HUES48 (cell line): Measurements from ENCODE around the gene DENND4B.

ENCODE experiments used
- H3K27ac ChIP-seq: one replicate; pipeline ENCODE4 v1.7.0; 2013; ENCODE audit warnings: low read depth, low read length, inconsistent platforms
- H3K27me3 ChIP-seq: 2 replicates; pipeline ENCODE4 v1.6.1; 2013; ENCODE audit warnings: mild to moderate bottlenecking, low read length; ENCODE audit not compliant: control insufficient read depth, insufficient read depth
- H3K36me3 ChIP-seq: 2 replicates; pipeline ENCODE4 v1.6.1; 2013; ENCODE audit warnings: low read length; ENCODE audit not compliant: control insufficient read depth, insufficient read depth
- H3K4me1 ChIP-seq: 2 replicates; pipeline ENCODE4 v1.6.1; 2013; ENCODE audit warnings: mild to moderate bottlenecking, low read length; ENCODE audit not compliant: control insufficient read depth, insufficient read depth
- H3K4me3 ChIP-seq: 2 replicates; pipeline ENCODE4 v1.5.1; 2013; ENCODE audit warnings: mild to moderate bottlenecking, low read depth, low read length
- H3K9ac ChIP-seq: 2 replicates; pipeline ENCODE4 v1.6.1; 2013; ENCODE audit warnings: mild to moderate bottlenecking, low read depth, low read length, moderate library complexity
- H3K9me3 ChIP-seq: 2 replicates; pipeline ENCODE4 v1.6.1; 2013; ENCODE audit warnings: low read length; ENCODE audit not compliant: control insufficient read depth, insufficient read depth

The DENND4B gene, protein sequence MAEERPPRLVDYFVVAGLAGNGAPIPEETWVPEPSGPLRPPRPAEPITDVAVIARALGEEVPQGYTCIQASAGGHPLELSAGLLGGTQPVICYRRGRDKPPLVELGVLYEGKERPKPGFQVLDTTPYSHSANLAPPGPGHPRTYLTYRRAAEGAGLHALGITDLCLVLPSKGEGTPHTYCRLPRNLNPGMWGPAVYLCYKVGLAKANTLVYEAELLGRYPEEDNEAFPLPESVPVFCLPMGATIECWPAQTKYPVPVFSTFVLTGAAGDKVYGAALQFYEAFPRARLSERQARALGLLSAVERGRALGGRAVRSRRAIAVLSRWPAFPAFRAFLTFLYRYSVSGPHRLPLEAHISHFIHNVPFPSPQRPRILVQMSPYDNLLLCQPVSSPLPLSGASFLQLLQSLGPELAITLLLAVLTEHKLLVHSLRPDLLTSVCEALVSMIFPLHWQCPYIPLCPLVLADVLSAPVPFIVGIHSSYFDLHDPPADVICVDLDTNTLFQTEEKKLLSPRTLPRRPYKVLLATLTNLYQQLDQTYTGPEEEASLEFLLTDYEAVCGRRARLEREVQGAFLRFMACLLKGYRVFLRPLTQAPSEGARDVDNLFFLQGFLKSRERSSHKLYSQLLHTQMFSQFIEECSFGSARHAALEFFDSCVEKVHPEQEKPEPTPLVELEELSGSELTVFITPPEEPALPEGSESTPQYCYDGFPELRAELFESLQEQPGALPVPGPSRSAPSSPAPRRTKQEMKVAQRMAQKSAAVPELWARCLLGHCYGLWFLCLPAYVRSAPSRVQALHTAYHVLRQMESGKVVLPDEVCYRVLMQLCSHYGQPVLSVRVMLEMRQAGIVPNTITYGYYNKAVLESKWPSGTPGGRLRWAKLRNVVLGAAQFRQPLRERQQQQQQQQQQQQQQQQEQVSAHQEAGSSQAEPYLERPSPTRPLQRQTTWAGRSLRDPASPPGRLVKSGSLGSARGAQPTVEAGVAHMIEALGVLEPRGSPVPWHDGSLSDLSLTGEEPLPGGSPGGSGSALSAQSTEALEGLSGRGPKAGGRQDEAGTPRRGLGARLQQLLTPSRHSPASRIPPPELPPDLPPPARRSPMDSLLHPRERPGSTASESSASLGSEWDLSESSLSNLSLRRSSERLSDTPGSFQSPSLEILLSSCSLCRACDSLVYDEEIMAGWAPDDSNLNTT (N-terminal part only)

DNA sequence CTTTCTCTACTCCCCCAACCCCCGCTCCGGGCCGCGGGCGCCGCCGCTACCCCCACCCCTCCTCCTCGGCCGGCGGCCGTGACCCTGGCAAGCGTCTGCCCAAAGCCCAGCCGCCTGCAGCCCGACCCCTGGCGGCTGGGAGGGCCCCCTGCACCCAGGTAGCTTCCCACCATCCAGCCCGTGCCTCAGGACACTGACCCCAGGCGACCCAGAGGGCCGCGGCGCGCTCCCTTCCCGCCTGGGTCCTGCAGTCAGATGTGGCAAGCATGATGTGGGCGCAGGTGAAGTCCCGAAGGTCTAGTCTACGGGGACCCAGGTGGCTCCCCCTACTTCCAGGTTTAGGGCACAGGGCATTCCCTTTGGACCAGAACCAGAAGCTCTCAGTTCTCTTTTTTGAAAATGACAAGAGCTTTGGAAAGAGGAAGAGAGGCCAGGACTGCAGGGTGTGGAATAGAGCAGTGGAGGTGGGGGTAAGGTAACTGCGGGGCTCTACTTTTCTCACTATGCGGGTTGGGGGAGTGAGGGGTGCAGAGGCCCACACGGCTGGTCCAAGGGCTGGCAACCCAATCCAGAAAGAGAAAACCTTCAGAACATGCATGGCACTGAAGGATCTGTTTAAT is at the start of gene DENND4B:
TSS of gene DENND4B (minus strand) at position 97 of the 620 bp plus-strand sequence. CDS start 2,344 bp downstream, outside the sequence.
- H3K27me3 ChIP-seq: no peaks in the 10 kb centered on the region
- H3K27ac ChIP-seq: peak within 1 kb of the TSS; percentile 65
- H3K9me3 ChIP-seq: no peaks in the 10 kb centered on the region
- peaks cover 60% of the 10 kb centered on the region for H3K36me3 ChIP-seq
- H3K4me1 ChIP-seq: peaks cover 10% of the 10 kb centered on the region; the same call in 1 of the 2 replicates
- H3K9ac ChIP-seq: peak within 1 kb of the TSS; percentile 86
- peak within 1 kb of the TSS; percentile 75 for H3K4me3 ChIP-seq

DNA sequence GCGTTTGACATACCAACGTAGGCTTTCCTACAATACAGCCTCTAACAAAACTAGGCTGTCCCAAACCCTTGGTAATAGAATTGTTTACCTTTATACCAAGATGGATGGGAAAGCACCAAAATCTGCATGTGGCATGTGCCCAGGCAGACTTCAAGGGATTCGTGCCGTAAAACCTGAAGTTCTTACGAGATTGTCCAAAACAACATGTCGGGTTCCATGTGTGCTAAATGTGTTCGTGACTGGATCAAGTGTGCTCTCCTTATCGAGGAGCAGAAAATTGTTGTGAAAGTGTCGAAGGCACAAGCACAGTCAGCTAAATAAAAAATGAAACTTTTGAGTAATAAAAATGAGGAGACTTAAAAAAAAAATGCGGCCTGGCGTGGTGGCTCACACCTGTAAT is 49.1 kb upstream of the DENND4B start:
- no peaks in the 10 kb centered on the region for H3K9me3 ChIP-seq
- no peak overlapping the region for H3K4me3 ChIP-seq
- H3K9ac ChIP-seq: no peak overlapping the region
- no peak overlapping the region for H3K27ac ChIP-seq
- no peaks in the 10 kb centered on the region for H3K27me3 ChIP-seq
- peaks cover 46% of the 10 kb centered on the region for H3K36me3 ChIP-seq
- peaks cover 7% of the 10 kb centered on the region for H3K4me1 ChIP-seq

DNA sequence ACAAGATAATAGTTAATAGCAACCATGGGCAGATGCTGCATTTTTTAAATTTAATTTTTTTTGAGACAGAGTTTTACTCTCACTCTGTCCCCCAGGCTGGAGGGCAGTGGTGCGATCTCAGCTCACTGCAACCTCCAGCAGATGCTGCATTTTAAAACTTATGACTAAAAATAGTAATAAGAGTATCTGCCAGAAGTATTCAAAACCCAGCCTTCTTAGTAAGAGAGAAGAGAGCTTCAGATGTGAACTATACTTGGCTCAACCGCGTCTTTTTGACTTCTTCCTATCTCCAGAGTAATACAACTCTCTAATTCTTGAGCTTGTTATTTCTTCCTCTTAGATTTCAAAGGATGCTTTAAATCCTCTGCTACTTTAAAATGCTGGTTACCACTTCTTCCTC is 48.7 kb upstream of the DENND4B start:
- Histone ChIP-seq H3K27me3 (no peaks in the 10 kb centered on the region), H3K9ac (no peak overlapping the region), H3K27ac (no peak overlapping the region)

DNA sequence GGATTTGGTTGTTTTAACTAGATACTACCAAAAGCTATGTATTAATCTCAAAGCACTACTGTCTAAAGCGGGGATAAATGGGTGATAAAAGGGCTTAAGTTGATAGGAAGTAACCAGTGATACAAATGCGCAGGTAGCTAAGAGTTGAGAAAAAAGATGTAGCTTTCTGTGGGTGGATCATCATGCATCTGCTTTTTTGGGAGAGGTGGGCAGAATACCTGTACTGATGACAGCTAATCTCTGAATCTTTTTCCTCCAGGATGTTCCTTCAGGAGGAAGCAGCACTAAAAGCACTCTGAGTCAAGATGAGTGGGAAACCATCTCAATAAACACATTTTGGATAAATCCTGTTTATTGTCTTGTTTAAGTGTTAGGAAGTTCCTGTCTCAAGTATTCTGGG is 45.3 kb upstream of the DENND4B start:
- peak overlapping the region; percentile 88 for H3K4me3 ChIP-seq
- no peaks in the 10 kb centered on the region for H3K27me3 ChIP-seq
- H3K4me1 ChIP-seq: peaks cover 9% of the 10 kb centered on the region
- peaks cover 46% of the 10 kb centered on the region for H3K36me3 ChIP-seq
- H3K27ac ChIP-seq: peak overlapping the region; percentile 98
- no peaks in the 10 kb centered on the region for H3K9me3 ChIP-seq
- H3K9ac ChIP-seq: peak overlapping the region; percentile 99

More for the DNA sequence above, 48.7 kb upstream of the DENND4B start:
- Histone ChIP-seq H3K36me3 (peaks cover 46% of the 10 kb centered on the region), H3K4me3 (no peak overlapping the region), H3K9me3 (no peaks in the 10 kb centered on the region), H3K4me1 (peaks cover 7% of the 10 kb centered on the region)

DNA sequence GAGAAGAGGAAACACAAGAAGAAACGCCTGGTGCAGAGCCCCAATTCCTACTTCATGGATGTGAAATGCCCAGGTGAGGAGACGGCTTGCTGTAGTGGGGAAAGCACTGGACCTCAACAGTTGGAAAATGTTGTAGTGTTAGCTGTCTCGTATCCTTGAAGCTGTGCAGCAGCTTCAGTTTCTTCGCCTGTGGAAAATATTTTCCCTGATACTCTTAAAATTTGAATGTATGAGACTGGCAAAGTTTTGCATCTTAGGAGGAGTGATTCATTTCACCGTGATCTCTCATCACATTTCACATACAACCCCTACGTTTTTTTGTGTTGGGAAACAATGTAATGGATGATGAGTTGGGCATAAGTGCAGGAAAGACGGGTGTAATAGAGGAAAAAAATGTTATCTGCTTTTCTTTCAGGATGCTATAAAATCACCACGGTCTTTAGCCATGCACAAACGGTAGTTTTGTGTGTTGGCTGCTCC is 44.7 kb upstream of the DENND4B start:
- H3K27ac ChIP-seq: peak overlapping the region; percentile 98
- no peaks in the 10 kb centered on the region for H3K9me3 ChIP-seq
- peaks cover 13% of the 10 kb centered on the region for H3K4me1 ChIP-seq
- peak overlapping the region; percentile 88 for H3K4me3 ChIP-seq
- peak overlapping the region; percentile 99 for H3K9ac ChIP-seq
- peaks cover 46% of the 10 kb centered on the region for H3K36me3 ChIP-seq
- no peaks in the 10 kb centered on the region for H3K27me3 ChIP-seq

DNA sequence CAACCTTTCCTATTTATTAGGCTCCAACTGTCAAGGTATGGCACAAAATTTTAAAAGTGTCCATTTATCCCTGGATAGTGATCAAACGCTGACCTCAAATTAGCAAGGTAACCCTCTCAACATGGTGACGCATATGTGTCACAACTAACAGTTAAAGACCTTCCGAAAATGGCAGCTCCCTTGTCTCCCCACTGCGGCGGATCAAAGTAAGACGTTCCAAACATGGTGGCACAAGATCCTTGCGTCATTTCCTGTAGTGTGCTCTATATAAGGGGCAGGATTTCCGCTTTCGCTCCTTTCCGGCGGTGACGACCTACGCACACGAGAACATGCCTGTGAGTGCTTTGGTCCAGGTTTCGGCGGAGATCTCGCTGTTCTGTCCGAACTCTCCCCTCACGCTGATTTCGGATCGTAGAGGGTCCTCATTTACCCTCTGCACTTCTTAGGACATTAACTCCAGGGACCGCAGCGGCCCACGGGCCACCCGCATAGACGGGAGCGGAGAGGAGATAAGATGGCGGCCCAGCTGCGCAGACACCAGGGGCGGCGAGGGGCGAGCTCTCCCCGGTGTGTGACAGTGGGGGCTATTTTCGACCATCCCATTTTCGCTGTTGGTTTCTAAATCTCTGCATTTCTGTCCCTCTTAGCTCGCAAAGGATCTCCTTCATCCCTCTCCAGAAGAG is 44.1 kb upstream of the DENND4B start, which contains the start of gene RPS27:
TSS of gene RPS27 (plus strand) at position 295 of the 683 bp plus-strand sequence. CDS start at position 330, 35 bp downstream.
- H3K27me3 ChIP-seq: no peaks in the 10 kb centered on the region
- H3K27ac ChIP-seq: peak within 1 kb of the TSS; percentile 98
- peaks cover 13% of the 10 kb centered on the region for H3K4me1 ChIP-seq
- H3K36me3 ChIP-seq: peaks cover 45% of the 10 kb centered on the region
- H3K4me3 ChIP-seq: peak within 1 kb of the TSS; percentile 88
- H3K9ac ChIP-seq: peak within 1 kb of the TSS; percentile 99
- no peaks in the 10 kb centered on the region for H3K9me3 ChIP-seq

DNA sequence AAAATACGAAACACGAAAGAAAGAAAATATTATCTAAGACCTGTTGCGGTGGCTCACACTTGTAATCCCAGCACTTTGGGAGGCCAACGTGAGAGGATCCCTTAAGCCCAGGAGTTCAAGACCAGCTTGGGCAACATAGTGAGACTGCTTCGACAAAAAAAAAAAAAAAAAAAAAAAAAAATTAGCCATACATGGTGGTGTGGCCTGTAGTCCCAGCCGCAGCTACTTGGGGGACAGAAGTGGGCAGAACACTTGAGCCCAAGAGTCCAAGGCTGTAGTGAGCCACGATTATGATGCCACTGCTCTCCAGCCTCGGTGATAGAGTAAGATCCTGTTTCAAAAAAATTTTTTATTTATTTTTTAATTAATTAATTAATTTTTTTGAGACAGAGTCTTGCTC is 41.1 kb upstream of the DENND4B start:
- Histone ChIP-seq H3K4me1 (peaks cover 17% of the 10 kb centered on the region), H3K4me3 (no peak overlapping the region), H3K27ac (no peak overlapping the region)

DNA sequence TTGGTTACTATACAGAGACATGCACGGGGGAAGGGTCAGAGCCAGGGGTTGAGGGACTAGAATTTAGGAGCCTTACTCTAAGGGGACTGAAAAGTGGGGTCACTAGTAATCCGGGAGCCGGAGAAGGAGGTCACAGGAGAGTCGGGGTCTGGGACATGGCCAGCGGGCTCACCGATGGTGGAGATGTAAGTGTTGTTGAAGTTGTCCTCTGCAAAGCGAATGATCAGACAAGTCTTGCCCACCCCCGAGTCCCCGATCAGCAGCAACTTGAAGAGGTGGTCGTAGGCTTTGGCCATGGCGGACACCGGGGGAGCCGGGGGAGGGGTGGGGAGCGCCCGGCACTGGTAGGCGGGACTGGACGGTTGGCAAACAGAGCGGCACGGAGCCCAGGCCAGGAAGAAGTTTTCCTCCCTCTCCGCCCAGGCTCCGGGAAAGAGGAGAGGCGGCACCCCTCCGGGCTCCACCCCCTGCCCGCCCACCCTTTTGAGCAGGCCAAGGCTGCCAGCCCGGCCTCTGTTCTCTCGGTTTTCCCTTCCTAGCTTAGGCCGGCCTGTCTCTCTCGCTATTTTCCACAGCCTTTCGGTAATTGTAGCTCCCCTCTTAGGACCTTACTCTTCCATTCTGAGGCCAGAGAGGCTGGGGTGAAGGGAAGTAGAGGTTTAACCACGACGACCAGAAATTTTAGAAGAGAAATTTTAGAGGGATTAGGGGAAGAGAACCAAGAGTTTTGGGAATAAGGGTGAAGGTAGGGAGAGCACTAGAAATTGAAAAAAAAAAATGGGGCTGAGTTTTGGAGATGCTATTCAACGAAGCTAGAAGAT is 39.6 kb upstream of the DENND4B start, which contains the start of gene RAB13:
TSS of gene RAB13 (minus strand) at position 399 of the 821 bp plus-strand sequence. CDS start at position 296, 103 bp downstream.
- H3K27ac ChIP-seq: peak within 1 kb of the TSS; percentile 89
- peaks cover 10% of the 10 kb centered on the region; the same call in 1 of the 2 replicates for H3K4me1 ChIP-seq
- H3K27me3 ChIP-seq: no peaks in the 10 kb centered on the region
- no peaks in the 10 kb centered on the region for H3K9me3 ChIP-seq
- peaks cover 28% of the 10 kb centered on the region for H3K36me3 ChIP-seq
- H3K9ac ChIP-seq: peak within 1 kb of the TSS; percentile 82
- peak within 1 kb of the TSS; percentile 91 for H3K4me3 ChIP-seq

More for the DNA sequence above, 41.1 kb upstream of the DENND4B start:
- Histone ChIP-seq H3K9me3 (no peaks in the 10 kb centered on the region), H3K36me3 (peaks cover 28% of the 10 kb centered on the region), H3K9ac (no peak overlapping the region), H3K27me3 (no peaks in the 10 kb centered on the region)

DNA sequence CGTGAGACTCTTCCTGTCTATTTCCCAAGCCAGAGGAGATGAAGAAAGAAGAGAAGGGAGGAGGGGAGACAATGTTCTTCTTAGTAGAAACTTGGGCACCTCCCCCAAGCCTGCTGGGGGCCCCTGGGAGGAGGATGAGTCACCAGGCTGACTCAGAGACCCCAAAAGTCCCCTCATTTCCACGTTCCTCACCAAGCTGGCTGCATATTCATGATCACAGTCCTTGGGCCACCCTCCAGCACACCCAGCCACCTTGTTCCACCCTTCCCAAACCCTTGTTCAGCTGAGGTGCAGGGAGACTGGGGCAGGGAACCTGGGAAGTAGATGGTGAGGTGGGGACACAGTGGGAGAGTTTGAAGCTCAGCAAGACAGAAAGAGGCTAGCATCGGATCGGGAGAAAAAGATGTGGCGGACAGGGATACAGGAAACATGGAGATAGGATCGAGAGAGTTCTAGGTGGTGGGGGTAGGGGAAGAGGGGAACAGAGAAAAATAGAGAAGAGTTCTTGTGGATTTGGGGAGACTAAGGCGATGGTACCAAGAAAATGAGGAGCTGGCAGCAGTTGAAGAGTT is 38.9 kb upstream of the DENND4B start:
- Histone ChIP-seq H3K4me3 (peak overlapping the region; percentile 91), H3K27me3 (no peaks in the 10 kb centered on the region), H3K9me3 (no peaks in the 10 kb centered on the region), H3K4me1 (peaks cover 10% of the 10 kb centered on the region; the same call in 1 of the 2 replicates), H3K9ac (peak overlapping the region; percentile 82), H3K36me3 (peaks cover 30% of the 10 kb centered on the region), H3K27ac (peak overlapping the region; percentile 89)
